ENCODE measurements around the gene ITGBL1.

Gene ITGBL1

GRCh38 chr13:101452519-101453485, at the start of gene ITGBL1:
Gene ITGBL1 (plus strand): TSS chr13:101452675. CDS start chr13:101452834, 159 bp downstream.
- FAIRE-seq (no peak), DNase-seq (ENCODE audit: insufficient read length, low spot score) (no peak)

- FAIRE-seq (no peak), DNase-seq (ENCODE audit: insufficient read length, low spot score) (no peak)
Observed at GRCh38 chr13:101406791-101407190, 45.7 kb upstream of the ITGBL1 start.

GRCh38 chr13:101408154-101408553, 44.3 kb upstream of the ITGBL1 start:
- no peak for FAIRE-seq

GRCh38 chr13:101408992-101409656, 43.4 kb upstream of the ITGBL1 start:
- FAIRE-seq = no peak
- DNase-seq (ENCODE audit: insufficient read length, low spot score) = no peak

More at GRCh38 chr13:101408154-101408553, 44.3 kb upstream of the ITGBL1 start:
- DNase-seq (ENCODE audit: insufficient read length, low spot score) = no peak

GRCh38 chr13:101412076-101412475, 40.4 kb upstream of the ITGBL1 start:
- FAIRE-seq = no peak
- DNase-seq (ENCODE audit: insufficient read length, low spot score) = no peak

- FAIRE-seq (no peak), DNase-seq (ENCODE audit: insufficient read length, low spot score) (no peak)
Observed at GRCh38 chr13:101415358-101416174, 36.9 kb upstream of the ITGBL1 start.

GRCh38 chr13:101416181-101417042, 36.1 kb upstream of the ITGBL1 start, which contains the start of gene NALCN:
Gene NALCN (minus strand): TSS chr13:101416508. CDS start chr13:101399126, 17,382 bp downstream.
- no peak for FAIRE-seq
- DNase-seq (ENCODE audit: insufficient read length, low spot score) = no peak

- FAIRE-seq = no peak
Observed at GRCh38 chr13:101417043-101417406, 35.5 kb upstream of the ITGBL1 start.

GRCh38 chr13:101417501-101417900, 35.0 kb upstream of the ITGBL1 start:
- FAIRE-seq (no peak), DNase-seq (ENCODE audit: insufficient read length, low spot score) (no peak)

More at GRCh38 chr13:101417043-101417406, 35.5 kb upstream of the ITGBL1 start:
- DNase-seq (ENCODE audit: insufficient read length, low spot score) = no peak

GRCh38 chr13:101423872-101424271, 28.6 kb upstream of the ITGBL1 start:
- DNase-seq (ENCODE audit: insufficient read length, low spot score) = no peak
- FAIRE-seq = no peak

- DNase-seq (ENCODE audit: insufficient read length, low spot score) (no peak), FAIRE-seq (no peak)
Observed at GRCh38 chr13:101424381-101425155, 27.9 kb upstream of the ITGBL1 start.

GRCh38 chr13:101425156-101425471, 27.4 kb upstream of the ITGBL1 start:
- DNase-seq (ENCODE audit: insufficient read length, low spot score) (no peak), FAIRE-seq (no peak)

- DNase-seq (ENCODE audit: insufficient read length, low spot score) = no peak
- no peak for FAIRE-seq
Observed at GRCh38 chr13:101425623-101426022, 26.9 kb upstream of the ITGBL1 start.

- no peak for DNase-seq (ENCODE audit: insufficient read length, low spot score)
- no peak for FAIRE-seq
Observed at GRCh38 chr13:101429733-101430132, 22.7 kb upstream of the ITGBL1 start.

GRCh38 chr13:101433895-101434294, 18.6 kb upstream of the ITGBL1 start:
- DNase-seq (ENCODE audit: insufficient read length, low spot score) (no peak), FAIRE-seq (no peak)

GRCh38 chr13:101434486-101434885, 18.0 kb upstream of the ITGBL1 start:
- FAIRE-seq = no peak
- DNase-seq (ENCODE audit: insufficient read length, low spot score) = no peak

GRCh38 chr13:101447852-101448251, 4.6 kb upstream of the ITGBL1 start:
- FAIRE-seq = no peak
- no peak for DNase-seq (ENCODE audit: insufficient read length, low spot score)

- no peak for FAIRE-seq
Observed at GRCh38 chr13:101449790-101450748, 2.4 kb upstream of the ITGBL1 start.

More at GRCh38 chr13:101449790-101450748, 2.4 kb upstream of the ITGBL1 start:
- no peak for DNase-seq (ENCODE audit: insufficient read length, low spot score)
